MM.1S (cell line): ENCODE data around the gene SYTL3.

Experiments used
- CTCF ChIP-seq: fragments of 300-600 bp; sonication (generic); IDR thresholded peaks from 2 replicates; pipeline ENCODE4 v1.5.1; 2016; ENCODE audit warnings: antibody characterized with exemption, low read length, mixed read lengths
- EZH2 ChIP-seq: fragments of 300-600 bp; sonication (generic); optimal IDR thresholded peaks from 2 replicates; pipeline ENCODE3; 2017; ENCODE audit warnings: low read depth, mild to moderate bottlenecking, antibody characterized with exemption, low read length, mixed read lengths
- EZH2phosphoT487 ChIP-seq: fragments of 300-600 bp; sonication (generic); IDR thresholded peaks from 2 replicates; pipeline ENCODE4 v1.6.1; 2018; ENCODE audit warnings: antibody characterized with exemption, low read length

GRCh38 chr6:158777510-158777909 lies 127.7 kb downstream of the SYTL3 start:
- TF ChIP-seq CTCF (no peak), EZH2 (no peak), EZH2phosphoT487 (no peak)
